Kidney (tissue), 14 donors: ENCODE results near the gene PIGQ. TPM values are rescaled to one million over a fixed set of nuclear protein-coding genes. Genes with fewer than 3 reads are reported as not detected.

Experiments
- DNase-seq, 5 donors: peaks; one replicate each; pipeline ENCODE4 v3.0.0-alpha.2; 2013 to 2020
- FAIRE-seq: peaks from 2 replicates; lab custom pipeline; 2012; peaks lifted over from hg19 to GRCh38; lab: Jason Lieb, UNC
- H3K27ac ChIP-seq, 2 donors: one replicate each; pipeline ENCODE4 v1.7.0; 2013; ENCODE audit warnings: low read depth in 2 of 2, low read length in 2 of 2, inconsistent platforms in 1 of 2
- H3K27me3 ChIP-seq: one replicate; pipeline ENCODE4 v1.7.1; 2013; ENCODE audit warnings: low read length, inconsistent platforms; ENCODE audit not compliant: control insufficient read depth, insufficient read depth
- H3K36me3 ChIP-seq, 3 donors: one replicate each; pipeline versions ENCODE4 v1.7.0 to v1.7.1; 2013; ENCODE audit warnings: low read length in 3 of 3, control low read depth in 1 of 3, inconsistent platforms in 1 of 3; ENCODE audit not compliant: insufficient read depth in 3 of 3, control insufficient read depth in 2 of 3
- H3K4me1 ChIP-seq, 3 donors: one replicate each; pipeline versions ENCODE4 v1.7.0 to v1.7.1; 2013; ENCODE audit warnings: low read length in 3 of 3, inconsistent platforms in 1 of 3, low read depth in 1 of 3; ENCODE audit not compliant: control insufficient read depth in 2 of 3, insufficient read depth in 2 of 3
- H3K4me3 ChIP-seq, 3 donors: one replicate each; pipeline versions ENCODE4 v1.7.0 to v1.8.1; 2013; ENCODE audit warnings: low read length in 3 of 3, control low read depth in 1 of 3, inconsistent platforms in 1 of 3
- H3K9ac ChIP-seq, 3 donors: one replicate each; pipeline versions ENCODE4 v1.7.0 to v1.7.1; 2013; ENCODE audit warnings: low read length in 3 of 3, control low read depth in 1 of 3, inconsistent platforms in 1 of 3
- H3K9me3 ChIP-seq, 3 donors: one replicate each; pipeline versions ENCODE4 v1.7.0 to v1.7.1; 2013; ENCODE audit warnings: low read length in 3 of 3, control low read depth in 1 of 3, inconsistent platforms in 1 of 3; ENCODE audit not compliant: control insufficient read depth in 2 of 3, insufficient read depth in 1 of 3
- intact Hi-C: fragments of 100-400 bp; cut with DNase I; formaldehyde crosslinking; loops from one replicate; pipeline ENCODE4 v1.11.1; 2022
- polyA plus RNA-seq: library from polyadenylated mRNA; stranded (reverse); fragments of 350-450 nt; fragmentation: Illumina TruSeq; extraction: RNeasy Lipid Tissue Mini Kit (QIAGEN cat#74804); gene quantifications from one replicate; pipeline ENCODE4 v1.2.3, GENCODE V29; 2014; ENCODE audit warnings: low read depth, low replicate concordance; ENCODE audit not compliant: insufficient read depth
- total RNA-seq: library from RNA; stranded (reverse); fragmentation: NEBNext Ultra II Directional; extraction: Animal tissue kit (Norgen Biotek cat#: 25700); gene quantifications from one replicate; pipeline ENCODE4 v1.2.1, GENCODE V29; 2021
- TF ChIP-seq, protein P1 (sequence below): IDR thresholded peaks from 3 replicates; pipeline ENCODE4 v1.5.1; 2012; ENCODE audit warnings: mild to moderate bottlenecking, moderate library complexity, borderline replicate concordance; ENCODE audit not compliant: insufficient read depth; ENCODE audit errors: extremely low read depth
- donor health status: control.
- donor health status: control.
- donor health status: control.
- donor health status: control.
- donor health status: control.
- donor health status: DM: yes; HTN: yes; CAD: no.
- donor health status: Normal renal cell carcinoma (clear cell type).

The PIGQ gene
- total and polyA plus RNA-seq, 2 donors from 2014 or later, result 92.9 to 118 TPM

DNA sequence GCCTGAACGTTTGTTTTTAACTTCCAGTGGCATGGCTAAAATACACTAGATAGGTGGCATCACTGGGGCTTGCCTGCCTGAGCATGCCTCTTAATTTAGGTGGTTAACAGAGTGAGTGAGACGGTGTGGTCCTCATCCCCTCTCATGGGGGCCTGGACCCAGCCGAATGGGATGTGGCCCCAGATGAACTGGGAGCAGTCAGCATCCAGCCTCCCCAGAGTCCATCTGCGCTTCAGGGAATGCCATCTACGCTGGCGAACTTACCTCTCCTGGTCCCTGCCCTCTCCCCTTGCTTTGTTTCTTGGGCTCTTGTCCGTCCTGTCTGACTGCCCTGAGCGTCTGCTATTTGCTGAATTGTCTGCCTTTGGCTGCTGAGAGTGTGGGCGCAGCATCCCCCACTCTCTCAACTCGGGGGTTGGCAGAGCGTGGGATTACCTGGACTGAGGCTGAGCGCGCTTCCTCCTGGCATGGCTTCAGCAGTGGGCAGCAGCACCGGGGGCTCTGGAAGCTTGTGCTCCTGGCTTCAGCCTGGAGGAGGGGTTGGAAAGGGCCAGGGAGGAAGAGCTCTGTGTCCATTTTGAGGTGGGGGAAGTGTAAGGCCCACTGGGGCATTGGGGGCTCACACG, 22.2 kb downstream of the PIGQ start:
- Histone ChIP-seq H3K9me3 (no peaks in the 10 kb centered on the region), H3K27ac (peak overlapping the region; percentile 82 to 94), H3K4me3 (peak overlapping the region in 2 of 3 donors; percentile 22 to 29), H3K4me1 (peaks cover 6 to 57% (median 41%) of the 10 kb centered on the region in 3 donors), H3K36me3 (no peaks in the 10 kb centered on the region), H3K9ac (peak overlapping the region in 1 of 3 donors; percentile 75), H3K27me3 (no peaks in the 10 kb centered on the region)
- TF ChIP-seq, protein P1, sequence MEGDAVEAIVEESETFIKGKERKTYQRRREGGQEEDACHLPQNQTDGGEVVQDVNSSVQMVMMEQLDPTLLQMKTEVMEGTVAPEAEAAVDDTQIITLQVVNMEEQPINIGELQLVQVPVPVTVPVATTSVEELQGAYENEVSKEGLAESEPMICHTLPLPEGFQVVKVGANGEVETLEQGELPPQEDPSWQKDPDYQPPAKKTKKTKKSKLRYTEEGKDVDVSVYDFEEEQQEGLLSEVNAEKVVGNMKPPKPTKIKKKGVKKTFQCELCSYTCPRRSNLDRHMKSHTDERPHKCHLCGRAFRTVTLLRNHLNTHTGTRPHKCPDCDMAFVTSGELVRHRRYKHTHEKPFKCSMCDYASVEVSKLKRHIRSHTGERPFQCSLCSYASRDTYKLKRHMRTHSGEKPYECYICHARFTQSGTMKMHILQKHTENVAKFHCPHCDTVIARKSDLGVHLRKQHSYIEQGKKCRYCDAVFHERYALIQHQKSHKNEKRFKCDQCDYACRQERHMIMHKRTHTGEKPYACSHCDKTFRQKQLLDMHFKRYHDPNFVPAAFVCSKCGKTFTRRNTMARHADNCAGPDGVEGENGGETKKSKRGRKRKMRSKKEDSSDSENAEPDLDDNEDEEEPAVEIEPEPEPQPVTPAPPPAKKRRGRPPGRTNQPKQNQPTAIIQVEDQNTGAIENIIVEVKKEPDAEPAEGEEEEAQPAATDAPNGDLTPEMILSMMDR, result no peak
- intact Hi-C loops, result no loop called here
- FAIRE-seq, result no peak
- DNase-seq, result peak in 2 of 5 donors; percentile 30 to 55

DNA sequence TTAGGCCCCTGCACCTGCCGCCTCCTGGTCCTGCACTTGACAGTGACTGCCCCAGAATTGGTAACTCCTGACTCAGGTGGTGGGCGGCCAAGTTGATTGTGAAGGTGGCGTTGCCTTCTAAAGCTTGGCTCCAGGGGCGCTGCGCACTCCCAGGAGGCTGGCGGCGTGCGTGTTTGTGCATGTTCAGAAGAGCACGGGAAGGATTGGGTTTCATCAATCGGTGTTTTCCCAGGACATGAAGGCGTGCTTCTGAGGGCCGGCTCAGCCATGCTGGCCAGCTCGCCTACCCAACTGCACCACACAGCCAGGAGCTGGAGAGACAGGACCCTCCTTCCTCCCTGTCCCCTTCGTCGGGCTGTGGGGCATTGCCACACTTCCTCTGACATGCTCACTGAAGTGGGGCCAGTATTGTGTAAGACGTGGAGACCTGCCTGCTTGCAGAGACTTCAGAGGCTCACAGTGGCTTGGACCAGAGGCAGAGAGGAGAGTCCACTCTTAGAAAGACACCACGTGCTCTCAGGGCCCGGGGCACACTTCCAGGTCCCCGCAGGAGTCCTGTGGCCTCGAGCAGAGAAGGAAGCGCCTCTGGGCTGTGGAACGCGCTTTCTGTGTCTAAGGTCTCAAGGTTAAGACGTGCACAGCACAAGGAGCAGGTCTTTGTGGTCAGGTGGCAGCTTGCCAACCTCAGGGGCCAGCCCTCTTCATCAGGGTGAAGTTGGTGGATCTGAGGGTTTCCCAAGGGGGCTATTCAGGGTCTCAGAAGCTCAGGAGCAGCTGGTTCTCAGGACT, 22.9 kb downstream of the PIGQ start:
- peaks cover 6 to 56% (median 35%) of the 10 kb centered on the region in 3 donors for H3K4me1 ChIP-seq
- peak overlapping the region in 1 of 3 donors; percentile 29 for H3K4me3 ChIP-seq
- DNase-seq, result peak in 4 of 5 donors; percentile 57 to 85 (median 72)
- H3K9me3 ChIP-seq, result no peaks in the 10 kb centered on the region
- TF ChIP-seq, protein P1, result no peak
- H3K9ac ChIP-seq, result peak overlapping the region in 2 of 3 donors; percentile 63 to 75
- FAIRE-seq, result no peak
- no peaks in the 10 kb centered on the region for H3K36me3 ChIP-seq
- peak overlapping the region; percentile 82 to 94 for H3K27ac ChIP-seq
- intact Hi-C loops, result no loop called here
- no peaks in the 10 kb centered on the region for H3K27me3 ChIP-seq

DNA sequence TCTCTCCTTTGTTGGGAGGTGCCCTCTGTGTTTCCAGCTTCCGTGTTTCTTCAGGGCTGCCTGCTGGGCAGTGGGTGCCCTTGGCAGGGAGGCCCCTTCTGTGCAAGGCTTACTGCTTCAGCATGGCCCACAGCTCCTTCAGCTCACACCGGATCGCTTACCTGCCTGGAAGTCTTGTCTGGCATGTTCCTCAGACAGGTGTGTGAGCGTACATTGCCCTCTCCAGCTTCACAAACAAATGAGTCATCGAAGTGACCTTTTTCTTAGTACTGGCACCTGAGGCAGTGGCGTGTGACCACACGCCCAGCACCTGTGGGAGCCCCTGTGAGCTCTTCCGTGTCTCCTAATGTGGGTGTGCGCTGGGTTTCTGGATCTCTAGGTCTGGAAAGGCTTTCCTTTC, 23.6 kb downstream of the PIGQ start:
- FAIRE-seq (no peak), DNase-seq (peak in 1 of 5 donors; percentile 90)
- Histone ChIP-seq H3K36me3 (no peaks in the 10 kb centered on the region), H3K9me3 (no peaks in the 10 kb centered on the region), H3K4me3 (peak overlapping the region in 1 of 3 donors; percentile 29), H3K27ac (peak overlapping the region; percentile 82 to 94), H3K27me3 (no peaks in the 10 kb centered on the region), H3K4me1 (peaks cover 6 to 51% (median 30%) of the 10 kb centered on the region in 3 donors), H3K9ac (peak overlapping the region in 1 of 3 donors; percentile 65)
- TF ChIP-seq, protein P1, result no peak
- intact Hi-C loops, result no loop called here
